GM12872 (cell line): ENCODE measurements around the gene SELPLG.

ENCODE experiments used
- CTCF ChIP-seq: IDR thresholded peaks from 3 replicates; pipeline ENCODE4 v1.5.1; 2011; ENCODE audit warnings: low read depth, mild to moderate bottlenecking, low read length, moderate library complexity; ENCODE audit not compliant: insufficient read depth

The SELPLG gene

GRCh38 chr12:108587826-108588225 is 45.9 kb downstream of the SELPLG start:
- TF ChIP-seq CTCF = no peak

GRCh38 chr12:108586306-108586705 is 47.4 kb downstream of the SELPLG start:
- TF ChIP-seq CTCF = no peak

GRCh38 chr12:108585864-108586263 is 47.8 kb downstream of the SELPLG start:
- TF ChIP-seq CTCF = no peak

- no peak for TF ChIP-seq CTCF
These were observed 49.1 kb downstream of the SELPLG start for GRCh38 chr12:108584456-108585065.

GRCh38 chr12:108583991-108584390 is 49.7 kb downstream of the SELPLG start:
- no peak for TF ChIP-seq CTCF

- TF ChIP-seq CTCF = no peak
These were observed 50.5 kb downstream of the SELPLG start for GRCh38 chr12:108582978-108583770.

- TF ChIP-seq CTCF = no peak
These were observed 51.2 kb downstream of the SELPLG start for GRCh38 chr12:108582509-108582908.
